ENCODE data around the gene ZC3H4.

GRCh38 chr19:47112997-47113849 is at the start of gene ZC3H4:
- TF ChIP-seq, protein P1, sequence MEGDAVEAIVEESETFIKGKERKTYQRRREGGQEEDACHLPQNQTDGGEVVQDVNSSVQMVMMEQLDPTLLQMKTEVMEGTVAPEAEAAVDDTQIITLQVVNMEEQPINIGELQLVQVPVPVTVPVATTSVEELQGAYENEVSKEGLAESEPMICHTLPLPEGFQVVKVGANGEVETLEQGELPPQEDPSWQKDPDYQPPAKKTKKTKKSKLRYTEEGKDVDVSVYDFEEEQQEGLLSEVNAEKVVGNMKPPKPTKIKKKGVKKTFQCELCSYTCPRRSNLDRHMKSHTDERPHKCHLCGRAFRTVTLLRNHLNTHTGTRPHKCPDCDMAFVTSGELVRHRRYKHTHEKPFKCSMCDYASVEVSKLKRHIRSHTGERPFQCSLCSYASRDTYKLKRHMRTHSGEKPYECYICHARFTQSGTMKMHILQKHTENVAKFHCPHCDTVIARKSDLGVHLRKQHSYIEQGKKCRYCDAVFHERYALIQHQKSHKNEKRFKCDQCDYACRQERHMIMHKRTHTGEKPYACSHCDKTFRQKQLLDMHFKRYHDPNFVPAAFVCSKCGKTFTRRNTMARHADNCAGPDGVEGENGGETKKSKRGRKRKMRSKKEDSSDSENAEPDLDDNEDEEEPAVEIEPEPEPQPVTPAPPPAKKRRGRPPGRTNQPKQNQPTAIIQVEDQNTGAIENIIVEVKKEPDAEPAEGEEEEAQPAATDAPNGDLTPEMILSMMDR (IDR thresholded peaks at IDR 0.05; ENCODE audit: low read depth, low read length), result no peak
- TF ChIP-seq POLR2A (IDR thresholded peaks at IDR 0.05; ENCODE audit: extremely low read depth, insufficient read length) (no peak), MYC (IDR thresholded peaks at IDR 0.05; ENCODE audit: low read depth, low read length) (no peak)

All from NB4 (cell line).